NCI-H748 (cell line): ENCODE data around the gene HTT.
A peak's percentile ranks its signal among the peaks of the same experiment; 100 is the strongest.
"Not testable (repeated sequence)": the region's sequence is repeated elsewhere in the genome, so short reads cannot be mapped to it uniquely, and the experiment has no call there.

Experiments used
- DNase-seq: peaks from one replicate; lab custom pipeline; 2025; ENCODE audit not compliant: unreplicated experiment; lab: John Stamatoyannopoulos, UW

HTT gene

GRCh38 chr4:3044870-3045819 lies 29.3 kb upstream of the HTT start:
- no peak for DNase-seq

GRCh38 chr4:3046162-3046561 lies 28.3 kb upstream of the HTT start:
- no peak for DNase-seq

- no peak for DNase-seq
These were observed 27.9 kb upstream of the HTT start for GRCh38 chr4:3046623-3047022.

GRCh38 chr4:3047464-3048286 lies 26.8 kb upstream of the HTT start:
- peak; percentile 25 for DNase-seq

GRCh38 chr4:3051141-3051897 lies 23.2 kb upstream of the HTT start:
- not testable (repeated sequence) for DNase-seq

- DNase-seq, result no peak
These were observed 20.2 kb upstream of the HTT start for GRCh38 chr4:3054169-3054759.

- DNase-seq, result no peak
These were observed 14.5 kb upstream of the HTT start for GRCh38 chr4:3059943-3060342.

DNA sequence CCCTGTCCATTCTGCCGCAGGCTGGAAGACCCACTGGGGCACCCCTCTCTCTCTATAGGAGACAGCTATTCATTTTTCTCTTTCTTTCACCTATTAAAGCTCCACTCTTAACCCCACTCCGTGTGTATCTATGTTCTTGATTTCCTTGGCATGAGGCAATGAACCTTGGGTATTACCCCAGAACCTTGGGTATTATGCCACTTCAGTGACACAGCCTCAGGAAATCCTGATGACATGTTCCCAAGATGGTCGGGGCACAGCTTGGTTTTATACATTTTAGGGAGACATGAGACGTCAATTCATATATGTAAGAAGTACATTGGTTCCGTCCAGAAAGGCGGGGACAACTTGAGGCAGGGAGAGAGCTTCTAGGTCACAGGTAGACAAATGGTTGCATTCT lies 13.5 kb upstream of the HTT start:
- DNase-seq, result no peak

GRCh38 chr4:3062471-3062870 lies 12.0 kb upstream of the HTT start:
- DNase-seq, result no peak

DNA sequence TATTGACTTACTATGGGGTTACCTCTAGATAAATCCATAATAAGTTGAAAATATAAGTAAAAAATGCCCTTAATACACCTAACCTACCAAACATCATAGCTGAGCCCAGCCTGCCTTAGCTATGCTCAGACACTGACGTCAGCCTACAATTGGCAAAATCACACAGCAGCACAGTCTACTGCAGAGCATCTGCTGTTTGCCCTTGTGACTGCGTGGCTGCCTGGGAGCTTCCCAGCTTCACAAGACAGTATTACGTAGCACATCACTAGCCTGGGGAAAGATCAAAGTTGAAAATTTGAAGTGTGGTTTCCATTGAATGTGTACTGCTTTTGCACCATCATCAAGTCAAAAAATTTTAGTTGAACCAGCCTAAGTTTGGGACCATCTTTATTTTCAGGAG lies 8.9 kb upstream of the HTT start:
- DNase-seq, result no peak

DNA sequence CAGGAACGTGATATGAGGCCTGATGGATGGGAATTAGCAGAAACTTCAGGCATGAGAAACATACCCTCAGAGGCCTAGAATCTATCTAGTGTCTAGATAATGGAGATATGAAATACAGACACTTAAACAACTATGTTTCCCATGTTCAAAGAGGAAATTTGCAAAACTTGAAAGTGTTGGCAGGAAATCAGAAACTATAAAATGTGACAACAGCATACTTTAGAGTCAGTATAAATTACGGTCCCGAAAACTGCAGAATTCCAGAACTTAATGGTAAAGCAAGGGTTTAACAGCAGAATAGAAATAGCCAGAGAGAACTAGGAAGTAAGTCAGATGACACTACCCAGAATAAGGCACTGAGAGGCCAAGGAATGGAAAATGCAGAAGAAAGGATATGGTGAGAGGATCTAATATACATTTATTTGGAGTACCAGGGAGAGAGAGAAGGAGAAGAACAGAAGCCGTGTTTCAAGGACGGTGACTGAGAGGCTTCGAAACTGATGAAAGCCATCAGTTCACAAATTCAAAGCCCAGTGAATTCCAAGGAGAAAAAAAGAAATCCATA lies 7.6 kb upstream of the HTT start:
- no peak for DNase-seq

DNA sequence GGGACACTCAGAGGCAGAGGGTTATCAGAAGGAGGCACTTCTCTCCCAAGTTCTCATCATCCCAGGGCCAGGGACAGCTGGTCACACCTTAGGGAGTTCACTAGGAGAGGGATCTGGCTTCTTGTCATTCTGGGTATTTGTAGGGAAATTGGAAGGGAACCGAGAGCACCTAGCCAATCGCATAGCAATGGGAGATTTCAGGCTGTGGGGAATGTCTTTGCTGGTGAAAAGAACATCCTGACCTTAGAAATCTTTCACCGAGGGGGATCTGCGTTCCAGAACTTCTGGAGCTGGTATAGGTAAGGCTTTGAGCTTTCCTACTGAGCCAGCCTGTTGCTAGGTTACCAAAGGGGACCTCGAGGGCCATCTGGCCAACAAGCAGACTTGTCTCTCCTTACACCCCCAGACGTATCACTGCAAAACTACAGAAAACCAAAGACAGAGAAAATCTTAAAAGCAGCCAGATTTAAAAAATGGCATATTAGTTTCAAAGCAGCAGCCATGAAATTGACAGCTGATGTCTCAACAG lies 6.9 kb upstream of the HTT start:
- DNase-seq, result no peak

- no peak for DNase-seq
These were observed 4.8 kb upstream of the HTT start for GRCh38 chr4:3069661-3070199.

- no peak for DNase-seq
These were observed 3.6 kb upstream of the HTT start for GRCh38 chr4:3070709-3071500.

GRCh38 chr4:3071811-3072210 lies 2.7 kb upstream of the HTT start:
- DNase-seq, result no peak

- DNase-seq, result no peak
These were observed 1.1 kb upstream of the HTT start for GRCh38 chr4:3073158-3074077.

DNA sequence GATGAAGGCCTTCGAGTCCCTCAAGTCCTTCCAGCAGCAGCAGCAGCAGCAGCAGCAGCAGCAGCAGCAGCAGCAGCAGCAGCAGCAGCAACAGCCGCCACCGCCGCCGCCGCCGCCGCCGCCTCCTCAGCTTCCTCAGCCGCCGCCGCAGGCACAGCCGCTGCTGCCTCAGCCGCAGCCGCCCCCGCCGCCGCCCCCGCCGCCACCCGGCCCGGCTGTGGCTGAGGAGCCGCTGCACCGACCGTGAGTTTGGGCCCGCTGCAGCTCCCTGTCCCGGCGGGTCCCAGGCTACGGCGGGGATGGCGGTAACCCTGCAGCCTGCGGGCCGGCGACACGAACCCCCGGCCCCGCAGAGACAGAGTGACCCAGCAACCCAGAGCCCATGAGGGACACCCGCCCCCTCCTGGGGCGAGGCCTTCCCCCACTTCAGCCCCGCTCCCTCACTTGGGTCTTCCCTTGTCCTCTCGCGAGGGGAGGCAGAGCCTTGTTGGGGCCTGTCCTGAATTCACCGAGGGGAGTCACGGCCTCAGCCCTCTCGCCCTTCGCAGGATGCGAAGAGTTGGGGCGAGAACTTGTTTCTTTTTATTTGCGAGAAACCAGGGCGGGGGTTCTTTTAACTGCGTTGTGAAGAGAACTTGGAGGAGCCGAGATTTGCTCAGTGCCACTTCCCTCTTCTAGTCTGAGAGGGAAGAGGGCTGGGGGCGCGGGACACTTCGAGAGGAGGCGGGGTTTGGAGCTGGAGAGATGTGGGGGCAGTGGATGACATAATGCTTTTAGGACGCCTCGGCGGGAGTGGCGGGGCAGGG lies 568 bp downstream of the HTT start:
- peak; percentile 45 for DNase-seq

- DNase-seq, result no peak
These were observed 1.1 kb downstream of the HTT start for GRCh38 chr4:3075652-3075981.
